ENCODE results near the gene DDX42.

Gene DDX42

GRCh38 chr17:63841350-63842172 is 67.6 kb downstream of the DDX42 start:
- peak; percentile 37 for DNase-seq (ENCODE audit: low read depth)
- TF ChIP-seq CTCF (conservative IDR thresholded peaks at IDR 0.05; ENCODE audit: control insufficient read depth, insufficient read depth, low read depth, low read length) = no peak
- H3K4me3 ChIP-seq (ENCODE audit: control insufficient read depth, low read depth, low read length) = peak overlapping the region; percentile 89

- TF ChIP-seq CTCF (conservative IDR thresholded peaks at IDR 0.05; ENCODE audit: control insufficient read depth, insufficient read depth, low read depth, low read length) = no peak
- DNase-seq (ENCODE audit: low read depth) = no peak
- H3K4me3 ChIP-seq (ENCODE audit: control insufficient read depth, low read depth, low read length) = peak overlapping the region; percentile 89
Observed at GRCh38 chr17:63842173-63842539, 68.2 kb downstream of the DDX42 start.

DNA sequence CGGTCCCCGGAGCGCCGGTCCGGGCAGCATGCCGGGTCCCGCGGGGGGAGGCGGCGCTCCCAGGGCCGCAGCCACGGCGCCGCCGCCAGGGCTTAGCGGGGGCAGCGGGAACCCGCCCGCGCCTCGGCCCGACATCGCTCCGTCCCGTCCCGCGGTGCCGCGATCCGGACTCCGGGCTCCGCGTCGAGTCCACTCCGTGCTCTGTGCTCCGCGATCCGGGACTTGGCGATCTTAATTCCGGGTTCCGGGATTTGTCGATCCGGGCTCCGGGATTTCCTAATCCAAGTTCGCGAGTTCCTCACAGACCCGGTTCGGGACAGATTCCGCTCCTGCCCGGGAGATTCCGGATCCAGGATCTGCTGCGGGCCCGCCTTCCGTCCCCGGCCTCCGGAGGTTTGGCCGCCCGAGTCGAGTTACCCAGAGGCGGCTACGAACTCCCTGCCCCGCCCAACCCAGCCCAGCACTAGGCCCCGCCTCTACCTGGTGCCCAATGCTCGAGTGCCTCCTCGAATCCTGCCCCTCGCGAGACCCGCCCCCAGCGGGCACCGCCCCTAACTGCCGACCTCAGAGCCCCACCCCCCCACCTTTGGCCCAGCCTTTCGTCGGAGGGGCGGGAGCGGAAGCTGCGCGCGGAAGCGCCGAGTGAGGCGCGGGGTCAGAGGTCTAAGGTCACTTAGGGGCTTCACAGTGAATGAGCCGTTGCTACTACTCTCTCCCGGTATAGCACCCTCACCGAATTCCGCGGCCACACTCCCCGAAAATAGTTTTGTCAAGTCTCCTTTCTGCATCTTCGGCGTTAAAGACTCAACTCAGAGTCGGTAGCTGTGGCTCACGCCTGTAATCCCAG is 68.8 kb downstream of the DDX42 start, which contains the start of gene SMARCD2:
Gene SMARCD2 (minus strand): TSS at position 146 of the 847 bp plus-strand sequence. CDS start 11 bp downstream, at position 135.
- TF ChIP-seq CTCF (conservative IDR thresholded peaks at IDR 0.05; ENCODE audit: control insufficient read depth, insufficient read depth, low read depth, low read length) = no peak
- DNase-seq (ENCODE audit: low read depth) = peak; percentile 99

GRCh38 chr17:63843387-63843888 is 69.5 kb downstream of the DDX42 start:
- DNase-seq (ENCODE audit: low read depth) = peak; percentile 86
- peak overlapping the region; percentile 52 for H3K4me3 ChIP-seq (ENCODE audit: control insufficient read depth, low read depth, low read length)

More for the DNA sequence above, 68.8 kb downstream of the DDX42 start, which contains the start of gene SMARCD2:
- H3K4me3 ChIP-seq (ENCODE audit: control insufficient read depth, low read depth, low read length) = peak within 1 kb of the TSS; percentile 89

- no peak overlapping the region for H3K4me3 ChIP-seq (ENCODE audit: control insufficient read depth, low read depth, low read length)
- DNase-seq (ENCODE audit: low read depth) = no peak
Observed at GRCh38 chr17:63843910-63844677, 70.1 kb downstream of the DDX42 start.

GRCh38 chr17:63845509-63845908 is 71.5 kb downstream of the DDX42 start:
- H3K4me3 ChIP-seq (ENCODE audit: control insufficient read depth, low read depth, low read length) = no peak overlapping the region
- TF ChIP-seq CTCF (conservative IDR thresholded peaks at IDR 0.05; ENCODE audit: control insufficient read depth, insufficient read depth, low read depth, low read length) = no peak
- no peak for DNase-seq (ENCODE audit: low read depth)

More at GRCh38 chr17:63843910-63844677, 70.1 kb downstream of the DDX42 start:
- TF ChIP-seq CTCF (conservative IDR thresholded peaks at IDR 0.05; ENCODE audit: control insufficient read depth, insufficient read depth, low read depth, low read length) = no peak
